GM12878 (cell line): Measurements from ENCODE around the gene PCSK2. TPM values are rescaled to one million over a fixed set of nuclear protein-coding genes. Genes with fewer than 3 reads are reported as not detected.

Experiments used
- ATAC-seq: fragments of 200-7000 bp; cut with Tn5 transposase; 3 replicates; pipeline ENCODE4 v1.9.1; 2020; ENCODE audit warnings: mild to moderate bottlenecking, moderate library complexity
- BruUV-seq: library from RNA; stranded (reverse); fragments of 400-500 nt; replicated peaks from 2 replicates; lab custom pipeline; 2021; lab: Mats Ljungman, UMichigan
- CTCF ChIA-PET: fragments of 300-600 bp; sonication (Branson Sonifier 250); formaldehyde crosslinking; extraction: SDS; loops from one replicate; lab custom pipeline; 2021; ENCODE audit warnings: inconsistent platforms; lab: Yijun Ruan, JAX
- POLR2A ChIA-PET: fragments of 350-600 bp; formaldehyde crosslinking; extraction: SDS; loops from one replicate; lab custom pipeline; 2021; ENCODE audit warnings: inconsistent platforms; lab: Charles Lee
- RAD21 ChIA-PET: fragments of 300-600 bp; sonication (Branson Sonifier 250); formaldehyde crosslinking; loops from one replicate; lab custom pipeline; 2023; ENCODE audit warnings: antibody characterized with exemption; ENCODE audit not compliant: unreplicated experiment; lab: Charles Lee
- SMC1A ChIA-PET: fragments of 300-600 bp; sonication (Branson Sonifier 250); formaldehyde crosslinking; loops from one replicate; lab custom pipeline; 2023; ENCODE audit not compliant: unreplicated experiment, uncharacterized antibody; lab: Charles Lee
- DNase-seq: peaks from one replicate; pipeline ENCODE4 v3.0.0-alpha.2; 2011; ENCODE audit warnings: low read depth, low spot score
- FAIRE-seq: peaks from 3 replicates; lab custom pipeline; 2011; peaks lifted over from hg19 to GRCh38; lab: Jason Lieb, UNC
- H2AFZ ChIP-seq: 2 replicates; pipeline ENCODE4 v1.6.0; 2011; ENCODE audit warnings: low read depth, low read length, control low read depth; ENCODE audit not compliant: control insufficient read depth
- H3K27ac ChIP-seq: 2 replicates; pipeline ENCODE4 v1.5.1; 2011; ENCODE audit warnings: control low read depth; ENCODE audit not compliant: control insufficient read depth, insufficient read depth
- H3K27me3 ChIP-seq, 2 experiments: replicated peaks in 1 of 2; 2 replicates each; pipeline versions ENCODE4 v1.6.0 to v1.6.1; 2011; ENCODE audit warnings: low read length in 1 of 2; ENCODE audit not compliant: control insufficient read depth in 2 of 2, insufficient read depth in 2 of 2
- H3K36me3 ChIP-seq, 2 experiments: 2 replicates each; pipeline ENCODE4 v1.5.1; 2011; ENCODE audit warnings: low read length in 1 of 2; ENCODE audit not compliant: control insufficient read depth in 2 of 2, insufficient read depth in 2 of 2
- H3K4me1 ChIP-seq: 2 replicates; pipeline ENCODE4 v1.6.1; 2011; ENCODE audit warnings: mild to moderate bottlenecking, low read length, moderate library complexity, mixed read lengths; ENCODE audit not compliant: control insufficient read depth, insufficient read depth
- H3K4me2 ChIP-seq: 2 replicates; pipeline ENCODE4 v1.6.0; 2011; ENCODE audit warnings: control low read depth; ENCODE audit not compliant: control insufficient read depth, insufficient read depth
- H3K4me3 ChIP-seq: fragments of 200-600 bp; sonication (generic); 2 replicates; pipeline ENCODE4 v1.5.1; 2016
- H3K79me2 ChIP-seq: 2 replicates; pipeline ENCODE4 v1.6.0; 2011; ENCODE audit warnings: low read length; ENCODE audit not compliant: control insufficient read depth, insufficient read depth
- H3K9ac ChIP-seq: 2 replicates; pipeline ENCODE4 v1.8.0; 2011; ENCODE audit warnings: low read length, control low read depth, mixed read lengths; ENCODE audit not compliant: control insufficient read depth, insufficient read depth
- H3K9me3 ChIP-seq: replicated peaks from 3 replicates; pipeline ENCODE4 v1.5.1; 2011; ENCODE audit warnings: mild to moderate bottlenecking, low read length; ENCODE audit not compliant: control insufficient read depth, insufficient read depth
- H4K20me1 ChIP-seq: 2 replicates; pipeline ENCODE4 v1.6.0; 2011; ENCODE audit not compliant: control insufficient read depth, insufficient read depth
- ESRRA ChIP-seq: IDR thresholded peaks from 2 replicates; pipeline ENCODE4 v1.6.1; 2012; ENCODE audit warnings: mild to moderate bottlenecking, low read length, improper control_type of control experiment
- FOXM1 ChIP-seq: IDR thresholded peaks from 2 replicates; pipeline ENCODE4 v1.6.1; 2012; ENCODE audit warnings: low read depth, mild to moderate bottlenecking, inconsistent platforms, low read length, moderate library complexity
- HDAC6 ChIP-seq: fragments of 200-600 bp; sonication (generic); IDR thresholded peaks from one replicate; pipeline ENCODE4 v1.8.0; 2017; ENCODE audit warnings: antibody characterized with exemption; ENCODE audit not compliant: unreplicated experiment
- IKZF1 ChIP-seq: fragments of 450-650 bp; conservative IDR thresholded peaks from 2 replicates; pipeline ENCODE4 v1.6.1; 2017; ENCODE audit warnings: antibody characterized with exemption, mild to moderate bottlenecking
- MXI1 ChIP-seq: fragments of 150-350 bp; IDR thresholded peaks from 2 replicates; pipeline ENCODE4 v1.6.1; 2011; ENCODE audit warnings: low read depth, mild to moderate bottlenecking, inconsistent platforms, low read length, improper control_type of control experiment
- MYC ChIP-seq: IDR thresholded peaks from 2 replicates; pipeline ENCODE4 v1.6.1; 2011; ENCODE audit warnings: mild to moderate bottlenecking, low read length, moderate library complexity, inconsistent platforms; ENCODE audit not compliant: insufficient read depth, insufficient replicate concordance, insufficient read length, severe bottlenecking
- NFIC ChIP-seq: IDR thresholded peaks from 2 replicates; pipeline ENCODE4 v1.6.1; 2012; ENCODE audit warnings: low read depth, mild to moderate bottlenecking, inconsistent platforms, low read length, moderate library complexity
- POLR2AphosphoS2 ChIP-seq: IDR thresholded peaks from 2 replicates; pipeline ENCODE4 v1.6.1; 2011; ENCODE audit warnings: low read depth, mild to moderate bottlenecking, low read length, improper control_type of control experiment, moderate library complexity
- SMAD1 ChIP-seq: fragments of 450-650 bp; IDR thresholded peaks from 2 replicates; pipeline ENCODE4 v1.6.1; 2018; ENCODE audit warnings: mild to moderate bottlenecking, low read depth; ENCODE audit not compliant: partially characterized antibody
- SP1 ChIP-seq: IDR thresholded peaks from one replicate; pipeline ENCODE4 v1.6.1; 2011; ENCODE audit warnings: low read depth, low read length
- TCF12 ChIP-seq: IDR thresholded peaks from 2 replicates; pipeline ENCODE4 v1.6.1; 2011; ENCODE audit warnings: low read depth, mild to moderate bottlenecking, low read length
- ZNF217 ChIP-seq: fragments of 450-650 bp; IDR thresholded peaks from 2 replicates; pipeline ENCODE4 v1.6.1; 2017; ENCODE audit warnings: antibody characterized with exemption, mild to moderate bottlenecking
- WGBS: methylation state at CpG from one replicate; pipeline ENCODE4 v1.1.6; 2016; ENCODE audit warnings: low lambda C conversion rate; ENCODE audit not compliant: insufficient replicate concordance, insufficient coverage; ENCODE audit errors: missing lambda C conversion rate; 5-methylcytosine and 5-hydroxymethylcytosine counted together
- in situ Hi-C: fragments of 300-500 bp; cut with MboI; formaldehyde crosslinking; loops from 9 replicates; pipeline ENCODE4 v1.14.3; 2018; ENCODE audit warnings: mixed read lengths
- intact Hi-C: fragments of 100-400 bp; cut with micrococcal nuclease; formaldehyde crosslinking; loops from one replicate; pipeline ENCODE4 v1.14.2; 2022; ENCODE audit not compliant: unreplicated experiment
- polyA plus RNA-seq, 11 experiments: library from polyadenylated mRNA; depleted of rRNA in 4 of 11; unstranded in 6 of 11; stranded (reverse) in 5 of 11; fragments of >200 nt; fragmentation: Nextera tagmentation in 4 of 11; fragmentation: Illumina TruSeq in 1 of 11; extraction: Ambion mirVana in 4 of 11; extraction: Trizol in 1 of 11; gene quantifications; 1 replicate in 1 of 11; 2 replicates in 10 of 11; pipeline versions ENCODE4 v1.2.1 to v1.2.3, GENCODE V29; 2011 to 2016; ENCODE audit warnings: inconsistent platforms in 2 of 11, missing spikeins in 2 of 11, low read depth in 1 of 11
- total RNA-seq, 4 experiments: library from RNA; depleted of rRNA in 3 of 4; stranded (reverse); fragments of >200 nt in 3 of 4; fragmentation: Illumina TruSeq in 1 of 4; extraction: Trizol in 1 of 4; gene quantifications; 2 replicates each; pipeline versions ENCODE4 v1.2.1 to v1.2.3, GENCODE V29; 2013 to 2021
- TF ChIP-seq, protein P1 (sequence below): IDR thresholded peaks from 2 replicates; pipeline ENCODE4 v1.6.1; 2011; ENCODE audit warnings: borderline replicate concordance, low read depth, mild to moderate bottlenecking, moderate library complexity, mixed read lengths, low read length; ENCODE audit not compliant: insufficient read depth; ENCODE audit errors: extremely low read length
- TF ChIP-seq, protein P2 (sequence below): fragments of 450-650 bp; IDR thresholded peaks from 2 replicates; pipeline ENCODE4 v1.6.1; 2017; ENCODE audit warnings: antibody characterized with exemption, mild to moderate bottlenecking, moderate library complexity
- TF ChIP-seq, protein P3 (sequence below): fragments of 450-650 bp; IDR thresholded peaks from 2 replicates; pipeline ENCODE4 v1.6.1; 2017; ENCODE audit warnings: mild to moderate bottlenecking, moderate library complexity
- TF ChIP-seq, protein P4 (sequence below): IDR thresholded peaks from 2 replicates; pipeline ENCODE4 v1.6.1; 2011; ENCODE audit warnings: mild to moderate bottlenecking, low read depth, low read length, moderate library complexity; ENCODE audit not compliant: insufficient replicate concordance

PCSK2 gene
- total and polyA plus RNA-seq, 10 of the 15 experiments (the other 5 are each of a cell fraction or from before 2014, with no cell fraction given): not detected

DNA sequence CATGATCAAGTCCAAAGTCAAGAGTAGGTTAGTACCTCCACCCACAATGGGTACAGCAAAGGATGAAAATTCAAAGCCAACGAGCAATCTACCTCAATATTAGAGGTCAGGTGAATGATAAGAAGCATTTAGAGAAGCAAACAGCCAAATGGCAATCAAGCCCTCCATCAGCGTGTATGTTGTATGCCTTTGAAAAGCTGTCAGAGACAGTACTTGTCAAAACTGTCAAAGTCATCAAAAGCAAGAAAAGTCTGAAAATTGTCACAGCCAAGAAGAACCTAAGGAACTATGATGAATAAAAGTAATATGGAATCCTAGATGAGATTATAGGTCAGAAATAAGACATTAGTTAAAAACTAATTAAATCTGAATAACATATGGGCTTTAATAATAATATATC lies 99.3 kb downstream of the PCSK2 start:
- no peak for FAIRE-seq
- H3K4me2 ChIP-seq: no peak overlapping the region
- POLR2A ChIA-PET: no interaction called here
- TF ChIP-seq MYC: no peak
- no peak for TF ChIP-seq ZNF217
- no peak for TF ChIP-seq TCF12
- TF ChIP-seq, protein P1, sequence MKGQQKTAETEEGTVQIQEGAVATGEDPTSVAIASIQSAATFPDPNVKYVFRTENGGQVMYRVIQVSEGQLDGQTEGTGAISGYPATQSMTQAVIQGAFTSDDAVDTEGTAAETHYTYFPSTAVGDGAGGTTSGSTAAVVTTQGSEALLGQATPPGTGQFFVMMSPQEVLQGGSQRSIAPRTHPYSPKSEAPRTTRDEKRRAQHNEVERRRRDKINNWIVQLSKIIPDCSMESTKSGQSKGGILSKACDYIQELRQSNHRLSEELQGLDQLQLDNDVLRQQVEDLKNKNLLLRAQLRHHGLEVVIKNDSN: no peak
- TF ChIP-seq, protein P2, sequence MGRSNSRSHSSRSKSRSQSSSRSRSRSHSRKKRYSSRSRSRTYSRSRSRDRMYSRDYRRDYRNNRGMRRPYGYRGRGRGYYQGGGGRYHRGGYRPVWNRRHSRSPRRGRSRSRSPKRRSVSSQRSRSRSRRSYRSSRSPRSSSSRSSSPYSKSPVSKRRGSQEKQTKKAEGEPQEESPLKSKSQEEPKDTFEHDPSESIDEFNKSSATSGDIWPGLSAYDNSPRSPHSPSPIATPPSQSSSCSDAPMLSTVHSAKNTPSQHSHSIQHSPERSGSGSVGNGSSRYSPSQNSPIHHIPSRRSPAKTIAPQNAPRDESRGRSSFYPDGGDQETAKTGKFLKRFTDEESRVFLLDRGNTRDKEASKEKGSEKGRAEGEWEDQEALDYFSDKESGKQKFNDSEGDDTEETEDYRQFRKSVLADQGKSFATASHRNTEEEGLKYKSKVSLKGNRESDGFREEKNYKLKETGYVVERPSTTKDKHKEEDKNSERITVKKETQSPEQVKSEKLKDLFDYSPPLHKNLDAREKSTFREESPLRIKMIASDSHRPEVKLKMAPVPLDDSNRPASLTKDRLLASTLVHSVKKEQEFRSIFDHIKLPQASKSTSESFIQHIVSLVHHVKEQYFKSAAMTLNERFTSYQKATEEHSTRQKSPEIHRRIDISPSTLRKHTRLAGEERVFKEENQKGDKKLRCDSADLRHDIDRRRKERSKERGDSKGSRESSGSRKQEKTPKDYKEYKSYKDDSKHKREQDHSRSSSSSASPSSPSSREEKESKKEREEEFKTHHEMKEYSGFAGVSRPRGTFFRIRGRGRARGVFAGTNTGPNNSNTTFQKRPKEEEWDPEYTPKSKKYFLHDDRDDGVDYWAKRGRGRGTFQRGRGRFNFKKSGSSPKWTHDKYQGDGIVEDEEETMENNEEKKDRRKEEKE: no peak
- no peak for TF ChIP-seq POLR2AphosphoS2
- no peak for TF ChIP-seq MXI1
- TF ChIP-seq NFIC: no peak
- no peak for TF ChIP-seq HDAC6
- TF ChIP-seq FOXM1: no peak
- TF ChIP-seq SP1: no peak
- TF ChIP-seq ESRRA: no peak
- no peak for TF ChIP-seq SMAD1
- no peak for TF ChIP-seq IKZF1
- TF ChIP-seq, protein P3, sequence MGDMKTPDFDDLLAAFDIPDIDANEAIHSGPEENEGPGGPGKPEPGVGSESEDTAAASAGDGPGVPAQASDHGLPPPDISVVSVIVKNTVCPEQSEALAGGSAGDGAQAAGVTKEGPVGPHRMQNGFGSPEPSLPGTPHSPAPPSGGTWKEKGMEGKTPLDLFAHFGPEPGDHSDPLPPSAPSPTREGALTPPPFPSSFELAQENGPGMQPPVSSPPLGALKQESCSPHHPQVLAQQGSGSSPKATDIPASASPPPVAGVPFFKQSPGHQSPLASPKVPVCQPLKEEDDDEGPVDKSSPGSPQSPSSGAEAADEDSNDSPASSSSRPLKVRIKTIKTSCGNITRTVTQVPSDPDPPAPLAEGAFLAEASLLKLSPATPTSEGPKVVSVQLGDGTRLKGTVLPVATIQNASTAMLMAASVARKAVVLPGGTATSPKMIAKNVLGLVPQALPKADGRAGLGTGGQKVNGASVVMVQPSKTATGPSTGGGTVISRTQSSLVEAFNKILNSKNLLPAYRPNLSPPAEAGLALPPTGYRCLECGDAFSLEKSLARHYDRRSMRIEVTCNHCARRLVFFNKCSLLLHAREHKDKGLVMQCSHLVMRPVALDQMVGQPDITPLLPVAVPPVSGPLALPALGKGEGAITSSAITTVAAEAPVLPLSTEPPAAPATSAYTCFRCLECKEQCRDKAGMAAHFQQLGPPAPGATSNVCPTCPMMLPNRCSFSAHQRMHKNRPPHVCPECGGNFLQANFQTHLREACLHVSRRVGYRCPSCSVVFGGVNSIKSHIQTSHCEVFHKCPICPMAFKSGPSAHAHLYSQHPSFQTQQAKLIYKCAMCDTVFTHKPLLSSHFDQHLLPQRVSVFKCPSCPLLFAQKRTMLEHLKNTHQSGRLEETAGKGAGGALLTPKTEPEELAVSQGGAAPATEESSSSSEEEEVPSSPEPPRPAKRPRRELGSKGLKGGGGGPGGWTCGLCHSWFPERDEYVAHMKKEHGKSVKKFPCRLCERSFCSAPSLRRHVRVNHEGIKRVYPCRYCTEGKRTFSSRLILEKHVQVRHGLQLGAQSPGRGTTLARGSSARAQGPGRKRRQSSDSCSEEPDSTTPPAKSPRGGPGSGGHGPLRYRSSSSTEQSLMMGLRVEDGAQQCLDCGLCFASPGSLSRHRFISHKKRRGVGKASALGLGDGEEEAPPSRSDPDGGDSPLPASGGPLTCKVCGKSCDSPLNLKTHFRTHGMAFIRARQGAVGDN: no peak
- TF ChIP-seq, protein P4, sequence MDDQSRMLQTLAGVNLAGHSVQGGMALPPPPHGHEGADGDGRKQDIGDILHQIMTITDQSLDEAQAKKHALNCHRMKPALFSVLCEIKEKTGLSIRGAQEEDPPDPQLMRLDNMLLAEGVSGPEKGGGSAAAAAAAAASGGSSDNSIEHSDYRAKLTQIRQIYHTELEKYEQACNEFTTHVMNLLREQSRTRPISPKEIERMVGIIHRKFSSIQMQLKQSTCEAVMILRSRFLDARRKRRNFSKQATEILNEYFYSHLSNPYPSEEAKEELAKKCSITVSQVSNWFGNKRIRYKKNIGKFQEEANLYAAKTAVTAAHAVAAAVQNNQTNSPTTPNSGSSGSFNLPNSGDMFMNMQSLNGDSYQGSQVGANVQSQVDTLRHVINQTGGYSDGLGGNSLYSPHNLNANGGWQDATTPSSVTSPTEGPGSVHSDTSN: no peak

More for the DNA sequence above, 99.3 kb downstream of the PCSK2 start:
- Histone ChIP-seq H2AFZ (no peak overlapping the region), H3K27ac (no peak overlapping the region), H3K27me3 (no peaks in the 10 kb centered on the region), H3K9ac (no peak overlapping the region), H3K4me1 (no peaks in the 10 kb centered on the region), H3K79me2 (no peaks in the 10 kb centered on the region), H4K20me1 (no peaks in the 10 kb centered on the region), H3K36me3 (no peaks in the 10 kb centered on the region), H3K4me3 (no peak overlapping the region), H3K9me3 (no peaks in the 10 kb centered on the region)
- no peak for ATAC-seq
- no peak for DNase-seq
- SMC1A ChIA-PET: no interaction called here
- RAD21 ChIA-PET: no interaction called here
- BruUV-seq: no TSS peak
- intact Hi-C loops: no loop called here
- CTCF ChIA-PET: interaction anchor here (1.2 kb wide), 1 partner anchor 106 kb away, joined by 3 read pairs; no protein-coding TSS in a partner anchor
- in situ Hi-C loops: no loop called here
- whole genome bisulfite sequencing: 24% methylated on average over 2 of the region's 2 CpGs
